Measurements from ENCODE around the gene GET3. TPM values are rescaled to one million over a fixed set of nuclear protein-coding genes. Genes with fewer than 3 reads are reported as not detected.
A peak's percentile ranks its signal among the peaks of the same experiment; 100 is the strongest.

Gene GET3
- total and polyA plus RNA-seq, 2 donors (not counting 1 experiment from before 2014, with no cell fraction given) = 37.2 to 61.7 TPM

- no peak for ATAC-seq (ENCODE audit: low read depth)
- Histone ChIP-seq H4K20me1 (ENCODE audit: control insufficient read depth, insufficient read depth, low read length, poor library complexity, severe bottlenecking) (peaks cover 57% of the 10 kb centered on the region), H3K4me2 (replicated peaks; ENCODE audit: low read depth, low read length, poor library complexity, severe bottlenecking) (peak overlapping the region; percentile 22), H3K27me3 (replicated peaks in 1 of 4; ENCODE audit: control extremely low read depth in 1 of 4, control insufficient read depth in 3 of 4, insufficient read depth in 4 of 4, low read length in 3 of 4) (no peaks in the 10 kb centered on the region), H3K27ac (ENCODE audit: low read length in 2 of 2) (no peak overlapping the region), H2AFZ (ENCODE audit: insufficient read depth, low read depth, low read length, poor library complexity, severe bottlenecking) (no peak overlapping the region), H3K79me2 (ENCODE audit: control insufficient read depth, insufficient read depth, low read length) (peaks cover 82% of the 10 kb centered on the region), H3K9me3 (ENCODE audit: control extremely low read depth in 1 of 3, control insufficient read depth in 2 of 3, insufficient read depth in 1 of 3, low read length in 2 of 3) (no peaks in the 10 kb centered on the region), H3K9ac (ENCODE audit: low read length) (no peak overlapping the region), H3K4me1 (ENCODE audit: control insufficient read depth in 2 of 2, insufficient read depth in 2 of 2, low read length in 2 of 2) (peaks cover 49 to 70% of the 10 kb centered on the region in 2 donors), H3K4me3 (ENCODE audit: control extremely low read depth in 1 of 5, extremely low read depth in 1 of 5, insufficient read depth in 1 of 5, low read depth in 2 of 5, low read length in 4 of 5) (no peak overlapping the region), H3K36me3 (replicated peaks in 1 of 2; ENCODE audit: control extremely low read depth in 1 of 2, control insufficient read depth in 1 of 2, extremely low read depth in 1 of 2, insufficient read depth in 2 of 2, low read length in 1 of 2) (peaks cover 2 to 36% of the 10 kb centered on the region in 2 experiments)
- Mint-ChIP-seq H3K27me3 (no peaks in the 10 kb centered on the region), H3K4me3 (peak overlapping the region; percentile 5), H3K4me1 (peaks cover 55% of the 10 kb centered on the region), H3K9me3 (ENCODE audit: insufficient read depth) (no peaks in the 10 kb centered on the region), H3K27ac (peak overlapping the region; percentile 32)
- ChIA-PET CTCF (interaction anchor here (0.6 to 3.5 kb wide), 7 partner anchors 14 to 150 kb away, joined by 3 to 20 read pairs (median 4); partner anchors contain the start of gene DNASE2), POLR2A (interaction anchor here (4.4 kb wide), 1 partner anchor 9 kb away, joined by 29 read pairs; the partner anchor contains the start of gene TNPO2)
- intact Hi-C loops (cut with micrococcal nuclease) = loop anchor here (5.0 kb wide), 2 partner anchors 61 to 1016 kb away; partner anchors contain the start of gene JUNB
- DNase-seq = no peak
- TF ChIP-seq CTCF (IDR thresholded peaks at IDR 0.05) (no peak), EZH2 (IDR thresholded peaks at IDR 0.05; ENCODE audit: borderline replicate concordance, insufficient read depth, low read depth, low read length, poor library complexity, severe bottlenecking) (no peak)
- 97% methylated on average over 24 of the region's 24 CpGs for WGBS (ENCODE audit: insufficient coverage)
These were observed 6.0 kb upstream of the GET3 start for GRCh38 chr19:12731337-12731736.
